ENCODE results near the gene THRB. TPM values are rescaled to one million over a fixed set of nuclear protein-coding genes. Genes with fewer than 3 reads are reported as not detected.
A peak's percentile ranks its signal among the peaks of the same experiment; 100 is the strongest.

Gene THRB
- total RNA-seq, 1 experiment from 2014 or later, result 0.86 TPM

DNA sequence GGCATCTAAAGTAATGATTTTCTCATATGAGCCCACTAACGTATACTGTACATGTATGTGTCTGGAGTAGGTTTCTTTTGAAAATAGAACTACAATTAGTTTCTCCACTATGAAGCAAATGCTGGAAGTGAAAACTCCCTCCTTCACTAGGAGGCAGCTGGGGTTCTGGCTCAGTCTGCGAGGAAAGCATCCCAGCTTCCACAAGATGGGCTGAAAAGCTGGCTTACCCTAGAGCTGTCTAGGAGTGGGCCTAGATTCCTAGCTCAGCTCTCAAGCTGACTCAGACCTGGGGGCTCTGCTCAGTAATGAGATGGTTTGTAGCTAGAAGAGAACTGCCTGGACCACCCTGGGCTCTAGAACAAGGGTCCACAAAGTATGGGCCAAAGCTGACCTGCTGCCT, 268.3 kb downstream of the THRB start:
- DNase-seq (ENCODE audit: low read depth), result no peak

DNA sequence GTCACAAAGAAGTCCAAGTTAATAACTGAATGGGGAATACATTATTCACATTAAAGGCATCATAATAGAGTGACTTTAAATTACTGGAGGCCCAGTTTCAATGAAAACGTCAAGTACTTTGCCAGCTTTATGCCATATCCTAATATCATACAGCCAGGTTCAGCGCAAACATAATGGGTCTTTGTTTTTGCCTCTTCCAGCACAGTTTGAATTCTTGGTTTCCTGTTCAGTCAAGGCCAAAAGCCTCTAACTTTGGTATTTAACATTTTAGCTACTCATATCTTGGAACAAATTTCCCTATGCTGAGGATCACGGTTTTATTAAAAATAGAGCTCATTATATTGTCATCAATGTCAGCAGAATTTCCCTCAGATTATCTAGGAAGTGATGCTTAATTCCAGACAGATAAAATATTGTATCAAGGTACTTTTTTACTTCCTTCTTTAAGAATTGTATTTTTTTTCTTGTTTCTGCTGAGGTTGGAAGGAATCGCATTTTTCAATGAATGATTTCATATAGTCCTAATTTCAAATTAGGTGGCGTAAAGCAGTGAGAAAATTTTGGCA, 269.2 kb downstream of the THRB start:
- DNase-seq (ENCODE audit: low read depth), result no peak

DNA sequence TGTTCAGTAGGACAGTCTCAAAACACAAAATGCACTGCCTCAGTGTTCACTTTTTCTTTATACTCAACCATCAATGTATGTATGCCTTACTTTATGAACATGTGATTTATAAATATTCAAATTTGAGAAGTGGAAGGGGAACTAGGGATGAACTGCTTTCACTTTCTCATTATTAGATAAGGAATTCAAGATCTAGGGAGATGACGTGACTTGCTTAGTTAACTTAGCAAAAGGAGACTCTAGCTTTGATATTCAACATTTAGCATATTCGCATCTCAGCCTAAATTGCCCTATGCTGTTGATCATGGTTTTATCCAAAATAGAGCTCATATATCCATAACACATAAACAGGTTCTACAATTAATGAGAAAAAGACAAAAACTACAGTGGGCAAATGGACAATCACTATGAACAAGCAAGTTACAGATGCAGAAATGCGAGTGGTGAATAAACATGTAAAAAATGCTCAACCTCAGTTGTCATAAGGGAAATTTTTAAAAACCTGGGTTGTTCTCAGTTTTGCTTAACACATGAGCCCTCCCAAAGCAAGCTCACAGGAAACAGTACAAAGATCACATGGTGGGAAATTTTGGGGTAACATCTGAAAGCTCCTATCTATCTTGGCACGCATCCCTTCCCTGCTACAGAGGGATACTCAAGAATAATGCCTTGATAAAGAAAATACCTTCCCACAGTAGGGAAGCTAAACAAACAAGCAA, 269.8 kb downstream of the THRB start:
- no peak for DNase-seq (ENCODE audit: low read depth)

- DNase-seq (ENCODE audit: low read depth), result peak; percentile 47
Measured at GRCh38 chr3:24222165-24222805, 272.4 kb downstream of the THRB start.

GRCh38 chr3:24220859-24221657, 273.6 kb downstream of the THRB start:
- DNase-seq (ENCODE audit: low read depth), result peak; percentile 89

GRCh38 chr3:24215502-24215901, 279.1 kb downstream of the THRB start:
- DNase-seq (ENCODE audit: low read depth), result no peak

DNA sequence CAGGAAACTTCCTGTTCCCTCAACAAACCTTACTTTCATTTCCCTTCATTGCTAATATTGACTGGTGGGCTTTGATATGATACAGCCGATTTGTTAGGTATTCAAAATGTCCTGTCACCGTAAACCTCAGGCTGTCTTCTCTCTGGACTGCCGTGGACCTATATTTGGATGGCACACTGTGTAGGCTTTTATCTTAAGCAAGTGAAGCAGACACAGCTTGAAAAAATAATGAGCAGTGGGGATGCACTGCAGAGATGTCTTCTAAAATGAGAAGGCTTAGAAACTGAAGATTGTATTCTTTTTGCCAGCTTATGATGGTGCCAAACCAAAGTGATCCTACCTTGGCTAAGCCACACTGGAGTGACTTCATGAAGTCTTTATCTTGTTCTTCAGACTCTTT, 283.3 kb downstream of the THRB start:
- DNase-seq (ENCODE audit: low read depth), result no peak

DNA sequence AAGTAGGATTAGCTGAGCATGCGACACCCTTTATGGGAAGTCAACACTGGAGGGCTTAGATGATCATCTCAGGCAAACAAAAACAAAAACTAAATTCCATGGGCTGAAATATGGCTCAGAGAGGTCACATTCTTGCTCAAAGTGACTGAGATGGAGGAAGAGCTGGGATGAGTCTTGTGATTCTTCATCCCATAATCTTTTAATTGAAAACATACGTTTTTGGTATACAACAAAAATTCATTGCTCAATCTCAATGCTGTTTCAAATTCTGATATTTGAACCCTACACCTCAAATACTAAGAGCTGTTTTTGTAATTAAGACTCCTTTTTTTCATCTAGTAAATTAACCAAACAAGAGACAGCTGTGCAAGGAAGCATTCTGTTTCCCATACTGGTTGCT, 292.6 kb downstream of the THRB start:
- no peak for DNase-seq (ENCODE audit: low read depth)

DNA sequence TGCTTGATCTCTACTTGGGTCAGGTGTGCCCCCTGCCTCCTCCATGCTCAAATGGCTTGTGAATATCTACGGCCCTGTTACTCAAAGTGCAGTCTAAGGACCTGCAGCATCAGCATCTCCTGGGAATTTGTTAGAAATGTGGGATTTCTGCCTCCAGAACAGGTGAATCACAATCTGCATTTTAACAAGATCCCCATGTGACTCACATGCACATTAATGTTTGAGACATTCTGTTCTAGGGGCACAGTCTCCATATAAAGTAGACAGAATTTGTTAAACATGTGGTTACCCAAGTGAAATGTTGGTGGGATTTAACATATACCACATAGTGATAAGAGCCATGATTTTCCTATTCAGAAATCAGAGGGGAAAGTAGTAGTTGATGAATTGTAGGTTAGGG, 293.3 kb downstream of the THRB start:
- peak; percentile 4 for DNase-seq (ENCODE audit: low read depth)

DNA sequence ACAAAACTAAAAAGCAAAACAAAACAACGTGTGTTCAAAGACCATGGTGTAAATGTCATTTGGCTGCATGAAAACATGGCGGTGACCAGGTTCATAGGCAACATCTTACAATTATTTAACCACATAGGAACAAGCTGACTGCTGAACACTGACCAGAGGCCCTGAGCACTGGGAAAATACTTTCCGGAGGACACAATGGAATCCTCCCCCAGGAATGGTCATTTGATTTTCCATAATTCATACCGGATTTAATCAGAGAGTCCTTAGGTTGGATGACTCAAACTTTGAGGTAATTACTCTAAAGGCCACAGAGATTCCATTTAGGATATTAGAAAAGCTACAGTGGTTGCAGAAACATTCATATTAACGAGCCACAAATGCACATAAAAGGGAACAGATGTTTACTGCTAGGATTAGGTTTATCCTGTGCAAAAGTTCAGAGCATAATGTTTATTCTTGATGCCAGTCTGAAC, 294.8 kb downstream of the THRB start:
- DNase-seq (ENCODE audit: low read depth), result peak; percentile 23

DNA sequence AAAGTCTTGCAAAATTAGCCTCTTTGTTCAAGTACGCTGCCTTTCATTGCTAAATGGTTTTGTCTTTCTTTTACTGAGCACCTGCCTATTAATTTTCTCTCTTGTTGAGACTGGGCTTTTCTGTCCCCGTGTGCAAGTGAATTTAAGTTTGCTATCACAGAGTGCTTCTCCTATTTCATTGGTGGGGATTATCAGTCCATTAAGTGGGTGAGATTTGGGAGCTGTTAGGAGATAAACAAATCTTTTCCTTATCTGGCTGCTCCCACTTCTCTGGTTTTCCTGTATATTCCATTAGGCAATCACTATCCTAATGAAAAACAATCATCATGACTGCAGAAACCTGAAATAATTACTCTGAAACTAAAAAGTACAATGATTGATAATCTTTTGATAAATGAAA, 295.4 kb downstream of the THRB start:
- no peak for DNase-seq (ENCODE audit: low read depth)

DNA sequence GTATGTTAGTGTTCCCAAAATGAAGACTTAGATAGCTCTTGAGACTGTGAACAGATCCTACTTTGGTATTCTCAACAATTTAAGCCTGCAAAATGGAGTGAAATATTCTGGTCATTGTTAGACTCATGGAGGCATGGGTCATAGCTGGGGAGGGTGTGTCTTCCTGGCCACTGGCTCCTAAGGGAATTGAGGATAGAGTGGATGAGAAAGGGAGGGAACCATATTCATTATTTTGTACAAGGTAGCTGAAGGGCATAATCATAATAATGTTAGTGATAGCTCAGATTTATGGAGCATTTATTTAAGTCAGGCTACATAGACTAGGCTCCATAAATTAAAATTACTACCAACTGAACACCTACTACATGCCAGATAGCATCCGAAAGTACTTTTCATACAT, 295.9 kb downstream of the THRB start:
- DNase-seq (ENCODE audit: low read depth), result no peak

- DNase-seq (ENCODE audit: low read depth), result no peak
Measured at GRCh38 chr3:24197809-24198208, 296.8 kb downstream of the THRB start.

DNA sequence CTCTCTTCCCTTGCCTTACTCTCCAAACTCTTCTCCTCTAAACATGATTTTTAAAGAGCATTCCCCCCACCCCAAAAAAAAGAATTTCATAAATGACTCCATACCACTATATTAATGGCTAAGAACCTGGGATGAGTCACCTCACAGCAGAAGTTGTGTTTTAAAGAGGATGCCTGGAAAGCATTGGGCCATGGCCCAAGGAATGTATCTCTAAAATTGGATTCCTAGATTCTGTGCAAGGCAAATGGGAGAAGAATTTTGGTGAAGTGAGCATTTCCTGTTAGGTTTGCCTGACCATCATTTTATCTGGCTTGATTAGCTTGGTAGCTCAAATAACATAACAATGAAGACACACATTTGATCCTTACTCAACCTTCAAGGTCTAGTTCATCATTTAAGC, 298.1 kb downstream of the THRB start:
- peak; percentile 3 for DNase-seq (ENCODE audit: low read depth)

- DNase-seq (ENCODE audit: low read depth), result no peak
Measured at GRCh38 chr3:24195504-24196230, 299.0 kb downstream of the THRB start.

DNA sequence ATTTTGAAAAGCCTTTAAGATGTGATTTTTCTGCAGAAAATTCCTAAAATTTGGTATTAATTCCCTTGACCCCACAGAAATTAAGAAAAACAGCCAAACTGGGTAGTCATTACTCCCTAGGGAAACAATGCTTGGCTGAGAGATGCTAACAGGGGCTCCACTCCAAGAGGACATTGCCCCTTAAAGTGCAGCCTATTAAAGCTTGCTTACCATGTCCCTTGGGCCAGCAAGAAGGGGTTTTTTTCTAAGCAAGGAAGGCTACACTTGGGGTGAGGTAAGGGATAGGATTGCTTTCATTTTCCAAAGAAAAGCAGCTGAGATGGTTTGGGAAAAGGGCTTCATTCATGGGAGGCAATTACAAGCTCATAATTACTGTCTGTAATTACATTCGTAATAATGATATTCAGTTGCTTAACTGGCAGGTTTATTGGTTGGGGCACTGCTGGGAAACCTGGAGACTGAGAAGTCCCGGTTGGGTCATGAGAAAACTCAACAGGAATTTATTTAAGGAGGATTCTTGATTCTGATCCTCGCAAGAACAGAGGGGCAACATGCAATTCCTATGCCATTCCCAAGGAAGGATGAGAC, 302.1 kb downstream of the THRB start:
- no peak for DNase-seq (ENCODE audit: low read depth)

GRCh38 chr3:24191801-24192403, 302.7 kb downstream of the THRB start:
- DNase-seq (ENCODE audit: low read depth), result no peak

GRCh38 chr3:24190256-24190655, 304.4 kb downstream of the THRB start:
- DNase-seq (ENCODE audit: low read depth), result no peak

- peak; percentile 64 for DNase-seq (ENCODE audit: low read depth)
Measured at GRCh38 chr3:24185738-24186384, 308.8 kb downstream of the THRB start.

DNA sequence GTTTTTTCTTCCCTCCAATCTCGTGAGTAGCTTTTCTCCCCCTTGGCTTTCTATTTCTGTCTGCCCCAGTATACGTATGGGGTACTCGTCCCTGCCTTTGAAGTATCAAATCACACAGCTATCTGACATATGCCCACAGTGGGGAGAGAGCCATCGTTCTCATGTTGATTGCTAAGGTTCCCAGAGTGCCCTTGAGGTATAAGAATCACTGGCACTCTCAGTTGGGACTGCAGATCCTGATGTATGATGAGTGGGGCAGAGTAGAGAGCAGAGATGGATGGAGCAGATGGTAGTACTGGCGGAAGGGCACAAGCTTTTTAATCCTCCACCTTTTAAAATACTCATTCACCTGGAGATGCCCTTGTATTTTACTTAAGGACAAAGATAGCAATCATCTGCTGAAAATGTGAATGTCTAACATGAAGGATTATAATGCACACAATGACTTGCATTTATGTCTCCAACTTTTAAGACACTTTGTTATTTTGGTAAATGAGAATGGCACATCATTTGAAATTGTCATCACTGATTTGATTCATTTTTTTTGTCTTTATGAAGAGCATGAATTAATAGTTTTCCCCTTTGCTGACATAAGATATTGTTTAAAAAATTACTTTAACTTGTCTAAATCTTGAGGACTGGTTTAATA, 310.0 kb downstream of the THRB start:
- no peak for DNase-seq (ENCODE audit: low read depth)

Measured in Daoy (cell line).